MG63 (cell line): ENCODE measurements around the gene FANCC. TPM values are rescaled to one million over a fixed set of nuclear protein-coding genes. Genes with fewer than 3 reads are reported as not detected.

Experiments used
- DNase-seq: peaks from one replicate; pipeline ENCODE4 v3.0.0-alpha.2; 2020
- H3K27me3 ChIP-seq: fragments of 250-450 bp; sonication (Bioruptor Pico); 2 replicates; pipeline ENCODE4 v1.5.1; 2020; ENCODE audit warnings: mild to moderate bottlenecking, moderate library complexity
- H3K36me3 ChIP-seq: fragments of 250-450 bp; sonication (Bioruptor Pico); 2 replicates; pipeline ENCODE4 v1.5.1; 2020; ENCODE audit warnings: mild to moderate bottlenecking, moderate library complexity
- H3K4me3 ChIP-seq: fragments of 250-450 bp; sonication (Bioruptor Pico); 2 replicates; pipeline ENCODE4 v1.5.1; 2020; ENCODE audit warnings: mild to moderate bottlenecking, moderate library complexity
- H3K9me3 ChIP-seq: fragments of 250-450 bp; sonication (Bioruptor Pico); 2 replicates; pipeline ENCODE4 v1.5.1; 2020; ENCODE audit warnings: mild to moderate bottlenecking, moderate library complexity
- total RNA-seq: library from RNA; depleted of rRNA; stranded (reverse); fragments of >200 nt; shearing (Covaris generic); gene quantifications from 2 replicates; pipeline ENCODE4 v1.2.3, GENCODE V29; 2014; ENCODE audit warnings: low replicate concordance

Gene FANCC
- total RNA-seq, 1 experiment from 2014 or later: 10.7 TPM

DNA sequence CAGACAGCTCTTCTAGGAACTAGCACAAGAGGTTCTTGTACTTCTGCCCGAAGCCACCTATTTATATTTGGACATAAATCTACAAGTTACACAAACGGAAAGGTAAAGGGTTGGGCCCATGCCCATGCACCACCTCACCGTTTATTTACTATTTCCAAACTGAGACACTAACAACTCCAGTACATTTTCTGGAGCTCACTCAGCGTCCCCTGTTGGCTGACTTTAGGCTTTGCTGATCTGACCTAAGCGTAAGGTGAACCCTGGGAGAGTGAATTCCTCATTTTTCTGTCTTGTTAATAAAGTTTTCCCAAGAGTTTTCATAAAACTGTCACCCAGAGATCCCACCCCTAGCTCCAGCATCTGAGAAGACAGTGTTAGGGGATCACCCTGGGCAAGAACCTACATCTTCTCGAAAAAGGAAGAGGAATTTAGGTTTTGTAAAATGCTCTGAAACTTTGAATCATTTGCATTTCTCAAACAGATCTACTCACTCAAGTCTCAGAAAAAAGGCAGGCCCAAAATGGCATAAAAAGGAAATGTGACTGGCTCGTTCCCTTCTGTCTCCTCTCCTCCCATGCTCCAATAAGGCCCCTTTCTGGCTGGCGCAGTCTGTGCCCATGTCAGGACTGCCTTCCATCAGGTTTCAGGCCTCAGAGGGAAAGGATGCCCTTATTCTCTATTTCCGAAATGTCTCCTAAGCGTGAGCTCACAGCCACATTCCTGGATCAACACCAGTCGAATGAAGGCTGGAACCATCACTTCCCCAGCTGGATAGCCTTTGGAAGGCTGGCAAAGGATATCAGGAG is 201.3 kb downstream of the FANCC start:
- DNase-seq: no peak
- no peak overlapping the region for H3K4me3 ChIP-seq
- peaks cover 11% of the 10 kb centered on the region for H3K36me3 ChIP-seq
- no peaks in the 10 kb centered on the region for H3K27me3 ChIP-seq
- no peaks in the 10 kb centered on the region for H3K9me3 ChIP-seq

DNA sequence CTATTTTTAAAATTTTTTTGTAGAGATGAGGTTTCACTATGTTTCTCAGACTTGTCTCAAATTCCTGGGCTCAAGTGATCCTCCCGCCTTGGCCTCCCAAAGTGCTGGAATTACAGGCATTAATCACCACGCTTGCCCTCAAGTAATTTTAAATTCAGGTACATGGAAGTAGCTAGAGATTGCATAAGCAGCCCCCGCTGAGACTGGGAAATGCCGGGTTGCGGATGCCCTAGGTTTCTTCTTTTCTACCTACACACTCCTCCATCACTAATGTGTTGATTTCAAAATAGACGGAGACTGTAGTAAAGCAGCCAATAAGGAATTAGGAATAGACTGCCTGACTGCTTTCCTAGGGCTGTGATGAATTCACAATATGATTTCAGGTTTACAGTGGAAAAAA is 202.4 kb downstream of the FANCC start:
- Histone ChIP-seq H3K4me3 (no peak overlapping the region), H3K36me3 (peaks cover 16% of the 10 kb centered on the region), H3K27me3 (no peaks in the 10 kb centered on the region), H3K9me3 (no peaks in the 10 kb centered on the region)
- no peak for DNase-seq

- Histone ChIP-seq H3K4me3 (no peak overlapping the region), H3K27me3 (no peaks in the 10 kb centered on the region), H3K36me3 (peaks cover 27% of the 10 kb centered on the region), H3K9me3 (no peaks in the 10 kb centered on the region)
- no peak for DNase-seq
Observed at GRCh38 chr9:95112436-95113280, 204.9 kb downstream of the FANCC start.

DNA sequence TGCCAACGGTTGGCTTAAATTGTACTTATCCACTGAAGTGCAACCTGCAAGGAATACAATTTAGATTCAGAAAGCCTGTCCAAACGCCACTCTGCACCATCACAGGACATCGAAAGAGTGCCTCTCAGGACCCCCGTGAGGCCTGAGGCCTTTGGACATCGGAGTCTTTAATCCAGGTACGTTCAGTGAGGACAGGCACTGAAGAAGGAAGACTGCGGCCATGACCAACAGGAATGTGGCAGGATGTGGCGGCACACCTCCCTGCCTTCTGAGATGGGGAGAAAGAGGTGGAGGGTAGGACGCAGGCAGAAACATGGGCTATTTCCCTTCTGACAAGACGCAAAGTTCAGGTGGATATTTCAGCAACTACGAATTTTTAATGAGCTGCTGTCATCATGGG is 205.8 kb downstream of the FANCC start:
- DNase-seq: no peak
- no peaks in the 10 kb centered on the region for H3K27me3 ChIP-seq
- H3K36me3 ChIP-seq: peaks cover 30% of the 10 kb centered on the region
- H3K9me3 ChIP-seq: no peaks in the 10 kb centered on the region
- no peak overlapping the region for H3K4me3 ChIP-seq

GRCh38 chr9:95110921-95111525 is 206.5 kb downstream of the FANCC start:
- peaks cover 35% of the 10 kb centered on the region for H3K36me3 ChIP-seq
- DNase-seq: no peak
- H3K4me3 ChIP-seq: no peak overlapping the region
- no peaks in the 10 kb centered on the region for H3K27me3 ChIP-seq
- no peaks in the 10 kb centered on the region for H3K9me3 ChIP-seq

DNA sequence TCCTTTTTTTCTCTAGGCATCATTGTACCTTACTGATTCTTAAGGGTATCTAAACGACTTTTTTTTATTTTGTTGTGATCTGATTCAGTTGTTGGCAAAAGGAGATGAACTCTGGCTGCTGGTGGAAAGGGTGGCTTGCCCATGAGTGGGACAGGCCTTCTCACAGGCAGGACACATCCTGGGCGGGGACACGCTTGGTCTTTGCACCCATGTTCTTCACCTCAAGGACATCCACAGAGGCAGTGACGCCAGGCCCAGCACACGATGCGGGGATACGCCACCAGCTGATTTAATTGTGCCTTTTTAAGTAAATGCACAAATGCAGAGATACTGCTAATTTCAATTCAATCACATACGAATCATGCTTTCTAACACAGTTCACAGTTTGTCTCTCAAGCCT is 208.1 kb downstream of the FANCC start:
- Histone ChIP-seq H3K9me3 (no peaks in the 10 kb centered on the region), H3K36me3 (peaks cover 44% of the 10 kb centered on the region), H3K27me3 (no peaks in the 10 kb centered on the region), H3K4me3 (no peak overlapping the region)
- no peak for DNase-seq

GRCh38 chr9:95108777-95109176 is 208.7 kb downstream of the FANCC start:
- Histone ChIP-seq H3K9me3 (no peaks in the 10 kb centered on the region), H3K27me3 (no peaks in the 10 kb centered on the region), H3K4me3 (no peak overlapping the region), H3K36me3 (peaks cover 44% of the 10 kb centered on the region)
- DNase-seq: no peak

DNA sequence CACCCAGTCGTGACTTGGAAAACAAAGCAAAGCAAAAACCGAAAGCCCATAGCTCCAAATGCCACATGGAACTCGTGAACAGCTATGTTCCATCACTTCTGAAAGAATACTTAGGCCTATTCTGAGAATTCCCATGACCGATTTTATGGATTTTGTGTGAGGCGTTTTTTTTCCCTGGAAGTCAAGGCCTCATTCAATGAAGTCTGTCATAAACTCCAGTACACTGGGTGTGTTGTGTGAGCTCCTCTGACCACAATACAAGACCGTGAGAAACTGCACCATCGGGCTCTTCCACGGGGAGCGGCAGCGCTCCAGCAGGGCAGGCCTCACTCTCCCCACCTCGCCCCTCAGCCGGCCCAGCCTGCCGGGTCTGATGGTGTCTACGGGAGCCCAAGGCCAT is 209.5 kb downstream of the FANCC start:
- no peak for DNase-seq

DNA sequence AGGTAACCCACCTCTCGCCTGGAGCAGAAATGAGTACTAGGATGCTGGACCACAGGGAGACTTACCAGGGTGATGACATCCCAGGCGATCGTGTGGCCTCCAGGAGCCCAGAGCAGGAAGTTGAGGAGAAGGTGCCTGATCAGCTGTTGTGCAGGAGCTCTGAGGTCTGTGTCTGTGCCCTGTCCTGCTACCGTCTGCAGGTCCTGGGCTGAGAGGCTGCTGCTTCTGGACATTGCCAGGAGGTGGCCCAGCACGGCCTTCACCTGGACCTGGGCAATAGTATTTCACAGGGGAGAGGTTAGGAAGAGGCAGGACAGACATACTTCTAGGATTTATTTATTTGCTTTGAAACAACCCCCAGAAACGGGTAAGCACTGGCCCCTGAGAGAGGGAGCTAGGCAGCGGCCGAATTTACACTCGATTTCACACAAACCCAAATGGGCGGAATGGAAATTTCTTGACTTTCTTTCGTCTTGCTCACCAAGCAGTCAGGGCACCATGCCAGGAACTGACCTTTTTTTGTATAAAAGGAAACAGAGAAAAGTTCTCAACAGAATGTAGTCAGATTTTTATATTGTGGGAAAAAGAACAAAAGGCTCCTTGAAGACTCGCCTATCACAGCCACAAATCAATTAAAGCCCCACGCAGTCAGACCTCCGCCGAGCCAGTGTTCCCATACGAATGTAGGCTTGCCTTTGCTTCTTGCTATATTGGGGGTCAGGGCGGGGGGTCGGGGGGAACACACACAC is 210.3 kb downstream of the FANCC start:
- peaks cover 39% of the 10 kb centered on the region for H3K36me3 ChIP-seq
- no peak overlapping the region for H3K4me3 ChIP-seq
- no peaks in the 10 kb centered on the region for H3K9me3 ChIP-seq
- DNase-seq: no peak
- H3K27me3 ChIP-seq: no peaks in the 10 kb centered on the region

More for the DNA sequence above, 209.5 kb downstream of the FANCC start:
- H3K36me3 ChIP-seq: peaks cover 44% of the 10 kb centered on the region
- no peaks in the 10 kb centered on the region for H3K27me3 ChIP-seq
- H3K4me3 ChIP-seq: no peak overlapping the region
- no peaks in the 10 kb centered on the region for H3K9me3 ChIP-seq

GRCh38 chr9:95105519-95106287 is 211.8 kb downstream of the FANCC start:
- no peak for DNase-seq
- H3K27me3 ChIP-seq: no peaks in the 10 kb centered on the region
- no peak overlapping the region for H3K4me3 ChIP-seq
- no peaks in the 10 kb centered on the region for H3K9me3 ChIP-seq
- H3K36me3 ChIP-seq: peaks cover 42% of the 10 kb centered on the region

DNA sequence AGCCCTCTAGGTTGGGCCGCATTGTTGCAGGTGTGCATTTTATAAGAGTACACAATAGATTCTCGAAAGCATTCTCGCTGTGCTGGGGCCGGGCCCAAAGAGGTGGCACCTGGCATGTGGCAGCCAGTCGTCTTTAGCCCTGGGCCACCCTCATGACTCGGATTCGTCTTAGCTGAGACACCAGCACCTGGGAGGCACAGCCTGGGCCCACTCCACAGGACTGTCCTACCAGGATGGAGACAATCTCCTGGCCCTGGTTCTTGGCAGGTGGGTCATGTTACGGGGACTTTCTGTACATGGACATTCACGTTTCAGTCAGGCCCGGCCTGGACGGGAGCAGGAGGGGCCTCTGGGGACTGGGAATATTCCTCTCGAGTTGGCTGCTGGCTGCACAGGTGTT is 212.5 kb downstream of the FANCC start:
- Histone ChIP-seq H3K36me3 (peaks cover 46% of the 10 kb centered on the region), H3K27me3 (no peaks in the 10 kb centered on the region), H3K4me3 (no peak overlapping the region), H3K9me3 (no peaks in the 10 kb centered on the region)
- no peak for DNase-seq

GRCh38 chr9:95104581-95104960 is 212.9 kb downstream of the FANCC start:
- Histone ChIP-seq H3K9me3 (no peaks in the 10 kb centered on the region), H3K36me3 (peaks cover 44% of the 10 kb centered on the region), H3K4me3 (no peak overlapping the region), H3K27me3 (no peaks in the 10 kb centered on the region)
- no peak for DNase-seq

DNA sequence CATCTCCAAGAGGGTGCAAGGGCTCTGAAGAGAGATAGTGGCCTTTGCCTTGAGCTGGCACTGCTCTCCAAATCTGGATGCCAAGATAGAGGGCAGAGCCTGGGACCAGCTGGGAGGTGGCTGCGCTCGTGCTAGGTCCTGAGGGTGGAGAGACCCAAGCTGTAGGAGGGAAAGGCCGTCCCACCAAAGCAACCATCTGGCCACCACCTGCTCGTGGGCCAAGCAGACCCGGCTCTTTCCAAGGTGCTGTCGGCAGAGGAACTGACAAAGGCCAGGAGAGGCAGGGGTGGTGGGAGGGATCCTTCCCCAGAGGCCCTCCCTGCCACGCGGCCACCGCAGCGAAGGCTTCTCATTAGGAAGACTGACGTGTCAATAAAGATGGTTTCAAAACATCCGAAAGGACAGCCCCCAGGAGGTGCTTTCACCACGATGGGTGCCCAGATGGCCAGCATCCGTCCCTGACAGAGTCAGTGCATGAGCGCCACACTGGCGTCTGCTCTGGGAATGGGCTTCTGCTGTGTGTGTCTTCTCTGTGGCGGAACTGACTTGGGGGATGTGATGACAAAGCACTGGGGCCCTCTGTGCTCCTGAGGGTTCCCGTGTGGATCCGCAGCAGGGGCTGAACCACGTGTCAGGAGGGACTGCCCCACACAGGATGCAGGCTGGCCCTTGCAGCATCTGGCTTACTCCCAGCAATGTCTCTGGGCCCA is 213.5 kb downstream of the FANCC start:
- no peak for DNase-seq
- no peaks in the 10 kb centered on the region for H3K9me3 ChIP-seq

GRCh38 chr9:95103281-95103771 is 214.2 kb downstream of the FANCC start:
- Histone ChIP-seq H3K27me3 (no peaks in the 10 kb centered on the region), H3K36me3 (peaks cover 41% of the 10 kb centered on the region), H3K9me3 (no peaks in the 10 kb centered on the region), H3K4me3 (no peak overlapping the region)
- no peak for DNase-seq

More for the DNA sequence above, 213.5 kb downstream of the FANCC start:
- no peaks in the 10 kb centered on the region for H3K27me3 ChIP-seq
- H3K4me3 ChIP-seq: no peak overlapping the region
- H3K36me3 ChIP-seq: peaks cover 41% of the 10 kb centered on the region

DNA sequence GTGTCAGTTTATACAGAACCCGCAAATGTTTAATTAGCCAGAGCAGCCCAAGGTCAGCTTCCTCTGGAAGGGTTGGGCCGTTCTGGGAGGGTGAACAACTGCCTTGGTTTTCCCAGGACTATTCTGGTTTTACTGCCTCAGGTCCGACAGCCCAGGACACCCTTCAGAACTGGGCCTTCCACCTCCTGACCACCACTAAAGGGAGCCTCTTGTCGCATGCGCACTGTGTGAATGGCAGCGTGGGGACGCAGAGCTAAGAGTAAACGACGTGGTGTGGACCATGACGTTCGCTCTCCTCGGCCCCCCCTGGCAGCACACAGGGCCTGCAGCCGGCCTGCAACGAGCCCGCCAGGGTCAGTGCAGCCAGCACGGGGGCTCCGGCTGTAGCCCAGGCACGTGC is 214.9 kb downstream of the FANCC start:
- Histone ChIP-seq H3K4me3 (no peak overlapping the region), H3K36me3 (peaks cover 35% of the 10 kb centered on the region), H3K27me3 (no peaks in the 10 kb centered on the region), H3K9me3 (no peaks in the 10 kb centered on the region)
- DNase-seq: no peak
